Jurkat, Clone E6-1 (cell line): ENCODE measurements around the gene JAKMIP2.
"Not testable (repeated sequence)": the region's sequence is repeated elsewhere in the genome, so short reads cannot be mapped to it uniquely, and the experiment has no call there.

Experiments
- DNase-seq: peaks from one replicate; pipeline ENCODE4 v3.0.0-alpha.2; 2011; ENCODE audit warnings: low read depth, low spot score
- H3K4me3 ChIP-seq: 2 replicates; pipeline ENCODE4 v1.5.1; 2011; ENCODE audit warnings: mild to moderate bottlenecking, low read length, control low read depth, moderate library complexity

Gene JAKMIP2

DNA sequence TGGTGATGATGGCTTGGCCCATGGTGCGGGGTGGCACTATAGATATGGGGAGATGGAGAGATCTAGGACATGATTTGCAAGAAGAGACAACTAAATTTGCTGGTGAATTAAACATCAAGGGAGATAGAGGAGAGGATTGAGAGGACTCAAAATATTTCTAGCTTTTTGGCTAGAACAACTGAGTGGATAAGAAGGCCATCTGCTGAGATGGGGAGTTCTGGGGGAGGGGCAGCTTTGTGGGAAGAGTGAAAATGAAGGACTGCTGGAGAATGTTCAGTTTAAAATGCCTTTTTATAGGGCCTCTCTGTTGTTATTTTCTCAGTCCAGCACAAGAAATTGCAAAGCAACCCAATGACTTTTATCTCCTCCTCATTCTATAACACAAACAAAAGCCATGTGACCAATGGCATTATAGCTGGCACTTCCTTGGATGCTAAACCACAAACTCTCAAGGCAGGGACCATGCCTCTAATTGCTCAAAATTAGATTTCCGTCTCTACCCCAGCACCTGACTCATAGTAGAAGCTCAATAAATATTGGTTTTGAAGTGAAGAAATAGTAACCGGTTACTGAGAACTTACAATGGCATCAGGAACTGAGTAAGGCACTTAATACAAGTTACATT is 29.8 kb downstream of the JAKMIP2 start:
- H3K4me3 ChIP-seq: no peak overlapping the region
- no peak for DNase-seq

GRCh38 chr5:147752033-147752432 is 30.5 kb downstream of the JAKMIP2 start:
- DNase-seq: no peak
- no peak overlapping the region for H3K4me3 ChIP-seq

DNA sequence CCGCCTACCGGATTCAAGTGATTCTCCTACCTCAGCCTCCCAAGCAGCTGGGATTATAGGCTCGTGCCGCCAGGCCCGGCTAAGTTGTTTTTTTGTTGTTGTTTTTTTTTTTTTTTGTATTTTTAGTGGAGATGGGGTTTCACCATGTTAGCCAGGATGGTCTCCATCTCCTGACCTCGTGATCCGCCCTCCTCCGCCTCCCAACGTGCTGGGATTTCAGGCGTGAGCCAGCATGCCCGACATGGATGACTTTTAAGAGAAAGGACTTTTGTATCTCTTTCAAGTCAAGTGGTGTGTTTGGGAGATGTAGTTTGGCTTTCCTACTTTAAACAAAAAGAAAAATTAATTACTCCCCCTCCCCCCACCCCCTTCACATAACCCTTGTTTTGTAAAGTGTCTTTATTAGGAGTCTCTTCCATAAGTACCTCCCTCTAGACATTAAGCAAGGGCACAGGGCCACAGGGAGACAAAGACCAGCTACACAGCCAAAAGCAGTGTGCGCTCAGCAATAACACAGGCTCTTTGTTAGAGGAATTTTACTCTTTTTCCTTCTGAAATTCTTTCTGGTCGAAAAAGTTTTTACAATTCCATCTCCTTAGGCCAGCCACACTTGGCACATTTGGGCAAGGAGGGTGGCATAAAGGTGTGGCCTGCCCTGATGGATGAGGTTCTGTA is 31.2 kb downstream of the JAKMIP2 start:
- no peak overlapping the region for H3K4me3 ChIP-seq
- no peak for DNase-seq

- no peak overlapping the region for H3K4me3 ChIP-seq
- no peak for DNase-seq
These were observed 32.5 kb downstream of the JAKMIP2 start for GRCh38 chr5:147750065-147750464.

DNA sequence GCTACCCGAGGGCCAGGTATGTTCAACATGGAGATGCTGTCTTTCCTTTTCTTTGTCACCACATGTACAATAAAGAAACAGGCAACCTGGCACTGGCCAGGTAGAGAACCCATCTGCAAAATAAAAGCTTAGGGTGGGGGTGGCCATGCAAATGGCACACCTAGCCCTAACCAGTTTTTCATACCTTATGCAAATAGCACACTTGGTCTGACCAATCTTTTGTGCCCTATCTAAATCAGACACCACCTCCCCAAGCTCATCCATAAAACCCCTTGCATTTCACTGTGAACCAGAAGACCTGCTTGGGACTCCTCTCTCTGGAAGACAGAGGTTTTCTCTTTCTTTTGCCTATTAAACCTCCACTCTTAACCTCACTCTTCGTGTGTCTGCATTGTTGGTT is 33.9 kb downstream of the JAKMIP2 start:
- DNase-seq: no peak

GRCh38 chr5:147746986-147747385 is 35.5 kb downstream of the JAKMIP2 start:
- DNase-seq: no peak
- H3K4me3 ChIP-seq: no peak overlapping the region

More for the DNA sequence above, 33.9 kb downstream of the JAKMIP2 start:
- no peak overlapping the region for H3K4me3 ChIP-seq

DNA sequence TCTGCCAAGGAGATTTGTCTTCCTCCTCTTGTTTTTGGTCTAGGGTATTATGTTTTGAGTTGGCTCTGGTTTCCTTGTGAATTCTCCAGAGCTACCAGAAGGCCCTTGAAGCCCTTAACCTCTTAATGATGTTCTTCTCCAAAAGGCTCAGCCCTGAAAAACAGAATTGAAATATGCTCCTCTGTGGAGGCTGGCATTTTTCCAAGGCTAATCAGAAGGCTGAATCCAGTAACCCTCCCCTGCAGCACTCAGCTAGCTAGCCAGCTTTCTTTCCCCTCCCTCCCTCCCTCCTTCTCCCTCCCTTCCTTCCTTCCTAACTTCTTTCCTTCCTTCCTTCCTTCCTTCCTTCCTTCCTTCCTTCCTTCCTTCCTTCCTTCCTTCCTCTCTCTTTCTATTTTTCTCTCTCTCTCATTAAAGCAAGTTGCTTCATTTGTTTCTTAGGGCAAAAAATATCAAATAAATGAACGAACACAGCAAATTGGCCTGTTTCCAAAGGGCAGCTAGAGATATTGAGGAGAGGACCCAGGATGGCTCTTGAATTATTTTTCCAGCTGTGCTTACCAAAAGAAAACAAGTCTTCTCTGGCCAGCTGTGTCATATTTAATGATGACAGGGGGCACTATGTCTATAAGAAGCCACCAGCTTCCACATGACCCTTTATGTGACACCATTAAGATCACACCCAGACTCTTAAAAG is 38.7 kb downstream of the JAKMIP2 start:
- no peak overlapping the region for H3K4me3 ChIP-seq
- DNase-seq: no peak

- no peak for DNase-seq
- no peak overlapping the region for H3K4me3 ChIP-seq
These were observed 39.5 kb downstream of the JAKMIP2 start for GRCh38 chr5:147743012-147743411.

DNA sequence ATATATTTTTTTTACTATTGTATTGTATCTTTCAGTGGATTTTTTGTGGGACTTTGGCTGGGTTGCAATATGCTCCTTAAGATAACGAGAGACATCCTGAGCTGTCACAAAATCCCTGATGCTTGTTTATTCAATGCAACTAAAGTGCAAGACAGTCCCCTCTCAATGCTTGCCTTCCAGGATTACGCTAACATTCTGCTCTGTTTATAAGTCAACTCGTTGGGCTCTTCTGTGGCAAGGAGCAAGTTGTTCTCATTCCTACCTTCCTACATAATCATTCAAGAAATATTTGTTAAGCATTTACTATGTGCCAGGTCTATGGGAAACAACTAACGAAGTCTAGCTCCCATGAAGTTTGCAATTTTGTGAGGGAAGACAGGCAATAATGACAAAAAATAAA is 40.4 kb downstream of the JAKMIP2 start:
- H3K4me3 ChIP-seq: no peak overlapping the region
- DNase-seq: no peak

GRCh38 chr5:147740864-147741263 is 41.7 kb downstream of the JAKMIP2 start:
- DNase-seq: no peak
- H3K4me3 ChIP-seq: no peak overlapping the region

DNA sequence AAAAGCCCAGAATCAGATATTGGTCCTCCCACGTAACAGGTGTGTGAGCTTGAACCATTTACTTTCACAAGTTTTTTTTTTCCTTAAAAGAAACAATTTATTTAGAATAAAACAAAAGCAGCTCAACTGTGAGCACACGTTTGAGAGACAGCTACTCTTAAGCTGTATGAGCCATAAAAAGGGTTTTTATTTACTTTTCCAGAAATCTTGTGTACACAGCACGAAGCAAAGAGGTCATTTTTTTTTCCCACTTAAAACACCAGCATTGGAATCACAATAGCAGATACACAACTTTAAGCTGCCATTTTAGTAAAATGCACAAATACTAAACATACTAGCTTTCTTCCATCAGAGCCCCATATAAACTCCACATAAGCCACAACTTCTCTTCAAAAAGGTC is 44.6 kb downstream of the JAKMIP2 start:
- no peak overlapping the region for H3K4me3 ChIP-seq
- DNase-seq: no peak

DNA sequence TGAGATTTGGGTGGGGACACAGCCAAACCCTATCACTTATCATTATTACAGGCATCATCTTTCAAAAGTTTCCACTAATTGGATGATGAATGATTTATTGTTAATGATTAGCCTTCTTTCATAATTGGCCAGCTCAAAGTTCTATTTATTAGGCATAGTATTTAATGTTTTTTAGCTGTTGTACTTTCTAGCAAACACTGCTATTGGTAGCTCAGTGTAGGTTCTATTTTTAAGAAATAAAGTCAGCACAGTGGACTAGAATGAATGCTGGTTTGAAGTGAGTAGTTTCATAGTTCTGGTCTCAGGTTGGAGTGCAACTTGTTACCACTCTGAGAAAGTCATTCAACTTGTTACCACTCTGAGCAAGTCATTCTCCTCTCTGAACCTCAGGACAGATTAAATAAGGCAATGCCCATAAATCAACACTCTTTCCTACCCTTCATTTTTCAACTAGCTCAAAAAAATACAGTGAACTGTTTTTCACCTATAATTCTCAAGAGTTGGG is 46.9 kb downstream of the JAKMIP2 start:
- H3K4me3 ChIP-seq: no peak overlapping the region
- no peak for DNase-seq

DNA sequence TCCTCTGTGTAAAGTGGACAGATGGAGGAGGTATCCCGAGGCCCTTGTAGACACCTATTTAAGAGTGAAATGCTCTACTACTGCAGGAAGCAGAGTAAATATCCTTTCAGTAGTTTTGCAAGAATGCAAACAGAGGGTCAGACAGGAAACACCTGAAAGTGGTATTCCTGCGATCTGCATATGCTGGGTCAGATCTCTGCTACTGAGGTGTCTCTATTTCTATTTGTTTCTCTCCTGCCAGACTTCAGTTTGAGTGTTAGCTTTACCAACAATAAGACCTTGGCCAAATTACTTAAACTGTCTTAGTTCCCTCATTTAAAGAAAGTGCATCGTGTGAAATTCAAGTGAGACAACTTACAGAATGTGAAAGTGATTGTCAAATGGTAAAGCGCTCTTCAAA is 47.6 kb downstream of the JAKMIP2 start:
- H3K4me3 ChIP-seq: no peak overlapping the region
- DNase-seq: no peak

DNA sequence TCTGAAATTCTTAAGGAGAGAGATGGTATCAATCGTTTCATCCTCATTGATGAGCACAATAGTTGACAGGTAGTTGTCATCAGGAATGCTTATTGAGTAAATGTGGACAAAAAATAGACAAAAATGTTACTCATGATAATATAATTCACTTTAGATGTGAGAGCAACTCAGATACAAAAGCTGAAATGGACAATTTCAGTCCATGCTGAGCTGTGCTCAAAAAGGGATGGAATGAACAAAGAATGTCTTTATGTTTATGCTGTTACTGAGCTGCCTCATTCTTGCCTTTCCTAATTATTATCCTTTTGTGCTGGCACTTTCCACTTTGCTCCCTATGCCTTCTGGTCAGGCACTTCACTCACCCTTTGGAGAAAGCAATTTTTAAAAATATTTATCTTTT is 49.5 kb downstream of the JAKMIP2 start:
- no peak overlapping the region for H3K4me3 ChIP-seq
- DNase-seq: no peak

- no peak for DNase-seq
These were observed 50.1 kb downstream of the JAKMIP2 start for GRCh38 chr5:147732291-147732883.

GRCh38 chr5:147731431-147732290 is 50.9 kb downstream of the JAKMIP2 start:
- H3K4me3 ChIP-seq: no peak overlapping the region
- no peak for DNase-seq

More at GRCh38 chr5:147732291-147732883, 50.1 kb downstream of the JAKMIP2 start:
- H3K4me3 ChIP-seq: no peak overlapping the region

DNA sequence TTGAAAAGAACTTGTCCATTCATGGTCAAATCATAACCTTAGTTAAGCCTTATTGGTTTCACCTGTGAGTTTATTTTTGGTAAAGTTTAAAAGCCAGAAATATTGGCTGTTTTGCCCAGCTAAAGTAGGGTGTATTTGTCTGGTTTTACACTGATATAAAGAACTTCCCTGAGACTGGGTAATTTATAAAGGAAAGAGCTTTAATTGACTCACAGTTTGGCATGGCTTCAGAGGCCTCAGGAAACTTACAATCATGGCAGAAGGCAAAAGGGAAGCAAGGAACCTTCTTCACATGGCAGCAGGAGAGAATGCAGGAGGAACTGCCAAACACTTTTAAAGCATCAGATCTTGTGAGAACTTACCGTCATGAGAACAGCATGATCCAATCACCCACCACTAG is 55.3 kb downstream of the JAKMIP2 start:
- DNase-seq: no peak
- no peak overlapping the region for H3K4me3 ChIP-seq

GRCh38 chr5:147721191-147721960 is 61.2 kb downstream of the JAKMIP2 start:
- DNase-seq, H3K4me3 ChIP-seq: not testable (repeated sequence)
